ENCODE results near the gene CRB3. TPM values are rescaled to one million over a fixed set of nuclear protein-coding genes. Genes with fewer than 3 reads are reported as not detected.
"Not testable (repeated sequence)": the region's sequence is repeated elsewhere in the genome, so short reads cannot be mapped to it uniquely, and the experiment has no call there.

The CRB3 gene
- total RNA-seq, 1 donor from 2014 or later: 57.4 TPM

DNA sequence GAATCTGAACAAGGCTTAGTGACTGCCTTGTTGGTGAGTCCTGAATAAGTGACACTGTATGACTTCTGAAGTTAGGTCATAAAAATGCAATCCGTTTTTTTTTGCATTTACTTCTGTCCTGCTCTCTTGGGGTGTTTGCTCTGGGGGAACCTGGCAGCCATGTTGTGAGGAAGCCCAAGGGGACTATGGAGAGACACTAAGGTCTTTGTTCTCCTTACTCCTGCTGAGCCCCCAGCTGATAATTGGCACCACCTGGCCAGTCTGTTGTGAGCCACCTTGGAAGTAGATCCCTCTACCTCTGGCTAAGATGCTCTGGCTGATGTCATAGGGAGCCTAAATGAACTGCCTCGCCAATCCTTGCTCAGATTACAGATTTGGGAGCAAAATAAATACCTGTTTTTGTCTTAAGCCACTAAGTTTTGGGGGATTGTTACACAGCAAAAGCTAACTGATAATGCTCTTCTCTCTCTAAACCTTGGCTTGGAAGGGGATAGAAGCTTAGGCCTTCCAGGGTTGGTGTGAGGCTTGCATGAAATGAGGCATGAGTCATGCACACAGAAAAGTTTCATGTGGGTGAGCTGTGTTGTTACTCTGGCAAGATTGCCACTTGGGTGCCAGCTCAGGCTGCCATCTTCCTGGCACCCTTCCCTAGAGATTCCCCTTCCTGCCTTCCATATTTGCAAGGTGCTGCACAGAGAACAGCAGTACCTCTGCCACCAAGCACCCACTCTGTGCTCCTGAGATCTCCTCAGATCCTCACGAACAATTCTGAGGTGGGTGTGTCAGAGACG lies 27.9 kb downstream of the CRB3 start:
- peak; percentile 6 for DNase-seq (ENCODE audit: low read depth)

- DNase-seq (ENCODE audit: low read depth): no peak
These were observed 30.5 kb downstream of the CRB3 start for GRCh38 chr19:6494438-6495036.

GRCh38 chr19:6495947-6496346 lies 31.9 kb downstream of the CRB3 start:
- no peak for DNase-seq (ENCODE audit: low read depth)

DNA sequence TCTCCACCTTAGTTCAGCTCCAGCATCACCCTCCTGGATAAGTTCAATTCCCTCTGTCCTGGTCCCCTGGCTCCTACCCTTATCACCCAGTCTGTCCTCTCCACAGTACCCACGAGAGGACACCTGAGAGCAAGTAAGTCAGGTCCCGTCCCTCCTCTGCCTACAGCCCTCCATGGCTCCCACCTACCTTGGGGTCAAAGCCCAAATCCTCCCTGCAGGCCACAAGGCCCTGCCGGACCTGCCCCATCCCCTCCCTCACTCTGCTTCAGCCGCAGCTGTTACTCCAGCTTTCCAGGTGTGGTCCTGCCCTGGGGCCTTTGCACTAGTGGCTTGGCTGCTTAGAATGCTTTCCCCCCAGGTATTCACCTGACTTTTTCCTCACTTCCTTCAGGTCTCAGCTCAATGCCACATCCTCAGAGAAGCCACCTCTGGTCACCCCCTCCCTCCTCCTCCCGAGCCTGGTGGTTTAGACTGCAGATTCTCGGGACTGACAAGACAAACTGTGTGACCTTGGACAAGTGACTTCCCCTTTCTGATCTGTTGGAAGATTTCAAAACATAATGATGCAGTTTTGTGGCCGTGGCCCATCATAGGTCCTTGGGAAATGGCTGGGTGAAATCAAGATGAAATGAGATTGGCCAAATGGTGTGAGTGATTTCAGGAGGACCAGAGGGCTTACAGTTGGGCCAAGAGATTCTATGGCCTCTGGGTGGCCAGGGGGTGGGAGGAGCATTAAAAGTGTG lies 34.4 kb downstream of the CRB3 start:
- no peak for DNase-seq (ENCODE audit: low read depth)

GRCh38 chr19:6499052-6499790 lies 35.1 kb downstream of the CRB3 start:
- DNase-seq (ENCODE audit: low read depth): no peak

GRCh38 chr19:6500837-6501739 lies 37.0 kb downstream of the CRB3 start:
- DNase-seq (ENCODE audit: low read depth): no peak

DNA sequence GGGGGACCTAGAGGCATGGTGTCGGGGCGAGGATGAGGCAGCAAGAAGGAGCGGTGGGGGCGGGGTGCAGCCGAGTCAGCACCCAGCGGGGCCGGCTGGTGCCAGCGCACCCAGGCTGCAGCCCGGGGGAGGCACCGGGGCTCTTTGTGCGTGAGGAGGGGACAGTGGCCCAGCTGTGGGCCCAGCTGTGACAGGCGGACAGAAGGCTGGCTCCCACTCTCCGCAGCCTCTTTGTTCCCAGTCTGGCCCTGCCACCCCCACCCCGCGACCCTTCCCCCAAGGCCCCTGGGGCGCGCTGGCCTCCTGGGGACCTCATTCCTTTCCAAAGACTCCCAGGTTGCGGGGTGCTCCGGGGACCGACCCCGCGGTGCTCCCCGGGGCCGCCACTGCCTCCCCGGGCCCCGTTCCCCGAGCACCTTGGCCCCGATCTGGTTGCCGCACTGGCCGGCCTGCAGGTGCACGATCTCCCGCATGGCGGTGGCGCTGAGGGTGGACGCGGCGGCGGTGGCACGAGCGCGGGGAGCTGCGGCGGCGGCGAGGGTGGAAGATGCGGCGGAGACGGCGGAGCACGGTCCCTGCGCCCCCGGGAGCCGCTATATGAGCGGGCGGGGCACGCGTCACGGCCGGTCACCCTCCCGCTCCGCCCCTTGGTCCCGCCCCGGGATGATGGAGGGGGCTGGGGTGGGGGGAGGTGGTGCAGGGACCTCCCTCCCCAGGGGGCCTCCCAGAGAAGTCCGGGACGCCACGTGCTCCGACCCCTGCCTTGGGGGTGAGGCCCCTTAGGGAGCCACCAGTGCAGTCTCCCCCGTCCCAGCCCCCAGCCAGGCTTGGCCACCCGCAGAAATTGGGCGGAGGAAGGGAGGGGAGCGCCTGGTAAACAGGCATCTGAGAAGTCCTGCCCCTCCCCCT lies 37.9 kb downstream of the CRB3 start, which contains the start of gene TUBB4A:
TSS of gene TUBB4A (minus strand) at position 570 of the 909 bp plus-strand sequence. CDS start at position 473, 97 bp downstream.
- no peak for DNase-seq (ENCODE audit: low read depth)

GRCh38 chr19:6503407-6504201 lies 39.5 kb downstream of the CRB3 start:
- no peak for DNase-seq (ENCODE audit: low read depth)

GRCh38 chr19:6508028-6508771 lies 44.1 kb downstream of the CRB3 start:
- DNase-seq (ENCODE audit: low read depth): not testable (repeated sequence)

DNA sequence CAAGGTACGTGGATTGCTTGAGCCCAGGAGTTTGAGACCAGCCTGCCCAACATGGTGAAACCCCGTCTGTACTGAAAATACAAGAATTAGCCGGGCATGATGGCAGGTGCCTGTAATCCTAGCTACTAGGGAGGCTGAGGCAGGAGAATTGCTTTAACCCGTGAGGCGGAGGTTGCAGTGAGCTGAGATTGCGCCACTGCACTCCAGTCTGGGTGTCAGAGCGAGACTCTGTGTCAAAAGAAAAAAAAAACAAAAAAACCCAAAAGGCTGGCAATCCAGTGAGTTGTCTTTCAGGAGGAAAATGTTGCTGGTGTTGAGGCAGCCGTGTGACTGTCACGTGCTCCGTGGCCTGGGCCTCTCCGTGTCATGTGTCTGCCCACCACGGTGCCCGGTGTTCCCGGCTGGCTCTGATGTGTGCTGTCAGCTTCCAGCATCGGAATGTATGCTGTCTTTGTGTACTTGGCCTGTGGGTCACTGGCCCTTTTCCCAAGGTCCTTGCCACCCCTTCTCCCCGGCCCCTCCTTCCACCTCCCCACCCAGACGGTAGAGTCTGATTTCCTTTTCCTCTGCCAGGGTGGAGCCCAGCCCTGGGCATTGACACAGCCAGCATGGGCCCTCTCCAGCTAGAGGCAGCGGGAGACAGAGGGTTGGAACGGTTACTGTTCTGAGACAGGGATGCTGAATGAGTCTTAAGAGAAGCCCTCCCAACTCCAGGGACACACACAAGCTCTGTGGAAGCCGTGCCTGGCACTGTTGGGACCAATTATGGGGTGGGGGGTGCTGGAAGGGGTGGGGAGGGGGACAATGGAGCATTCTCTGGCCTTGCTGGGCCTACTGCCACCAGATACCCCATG lies 45.3 kb downstream of the CRB3 start:
- no peak for DNase-seq (ENCODE audit: low read depth)

- DNase-seq (ENCODE audit: low read depth): no peak
These were observed 46.5 kb downstream of the CRB3 start for GRCh38 chr19:6510618-6511017.

GRCh38 chr19:6514089-6514488 lies 50.0 kb downstream of the CRB3 start:
- DNase-seq (ENCODE audit: low read depth): no peak

- DNase-seq (ENCODE audit: low read depth): no peak
These were observed 51.0 kb downstream of the CRB3 start for GRCh38 chr19:6514926-6515544.

- peak; percentile 91 for DNase-seq (ENCODE audit: low read depth)
These were observed 52.1 kb downstream of the CRB3 start for GRCh38 chr19:6516018-6516658.

All from renal cortical epithelial cell (primary cell).